ENCODE measurements around the gene APOF.
"Not testable (repeated sequence)": the region's sequence is repeated elsewhere in the genome, so short reads cannot be mapped to it uniquely, and the experiment has no call there.

Gene APOF

DNA sequence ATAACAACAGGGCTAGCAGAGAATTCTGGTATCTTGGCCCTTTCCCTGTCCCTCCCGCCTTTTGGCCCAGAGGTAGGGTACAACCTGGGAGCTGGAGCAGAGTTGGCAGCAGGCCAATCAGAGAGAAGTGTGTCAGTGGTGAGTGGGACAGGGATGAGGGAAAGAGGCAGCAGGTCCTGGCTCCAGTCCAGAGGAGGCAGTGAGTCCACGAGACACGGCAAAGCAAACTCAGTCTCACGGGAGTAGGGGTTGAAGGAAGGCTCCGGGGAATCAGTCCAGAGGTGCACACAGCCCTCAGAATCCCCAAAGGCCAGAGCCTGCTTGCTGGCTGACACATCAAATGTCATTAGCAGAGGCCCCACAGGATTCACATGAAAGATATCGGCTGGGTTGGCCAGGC lies 36.1 kb downstream of the APOF start:
- H3K9me3 ChIP-seq: no peaks in the 10 kb centered on the region
- H3K36me3 ChIP-seq: peaks cover 38 to 73% (median 66%) of the 10 kb centered on the region in 3 donors
- intact Hi-C loops (cut with DNase I; ENCODE audit: low total_unique reads): no loop called here
- no peaks in the 10 kb centered on the region for H3K27me3 ChIP-seq
- no peaks in the 10 kb centered on the region for H3K4me1 ChIP-seq
- H3K27ac ChIP-seq: no peak overlapping the region
- TF ChIP-seq, protein P1, sequence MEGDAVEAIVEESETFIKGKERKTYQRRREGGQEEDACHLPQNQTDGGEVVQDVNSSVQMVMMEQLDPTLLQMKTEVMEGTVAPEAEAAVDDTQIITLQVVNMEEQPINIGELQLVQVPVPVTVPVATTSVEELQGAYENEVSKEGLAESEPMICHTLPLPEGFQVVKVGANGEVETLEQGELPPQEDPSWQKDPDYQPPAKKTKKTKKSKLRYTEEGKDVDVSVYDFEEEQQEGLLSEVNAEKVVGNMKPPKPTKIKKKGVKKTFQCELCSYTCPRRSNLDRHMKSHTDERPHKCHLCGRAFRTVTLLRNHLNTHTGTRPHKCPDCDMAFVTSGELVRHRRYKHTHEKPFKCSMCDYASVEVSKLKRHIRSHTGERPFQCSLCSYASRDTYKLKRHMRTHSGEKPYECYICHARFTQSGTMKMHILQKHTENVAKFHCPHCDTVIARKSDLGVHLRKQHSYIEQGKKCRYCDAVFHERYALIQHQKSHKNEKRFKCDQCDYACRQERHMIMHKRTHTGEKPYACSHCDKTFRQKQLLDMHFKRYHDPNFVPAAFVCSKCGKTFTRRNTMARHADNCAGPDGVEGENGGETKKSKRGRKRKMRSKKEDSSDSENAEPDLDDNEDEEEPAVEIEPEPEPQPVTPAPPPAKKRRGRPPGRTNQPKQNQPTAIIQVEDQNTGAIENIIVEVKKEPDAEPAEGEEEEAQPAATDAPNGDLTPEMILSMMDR (IDR thresholded peaks at IDR 0.05): no peak
- H3K4me3 ChIP-seq: no peak overlapping the region
- DNase-seq: no peak

DNA sequence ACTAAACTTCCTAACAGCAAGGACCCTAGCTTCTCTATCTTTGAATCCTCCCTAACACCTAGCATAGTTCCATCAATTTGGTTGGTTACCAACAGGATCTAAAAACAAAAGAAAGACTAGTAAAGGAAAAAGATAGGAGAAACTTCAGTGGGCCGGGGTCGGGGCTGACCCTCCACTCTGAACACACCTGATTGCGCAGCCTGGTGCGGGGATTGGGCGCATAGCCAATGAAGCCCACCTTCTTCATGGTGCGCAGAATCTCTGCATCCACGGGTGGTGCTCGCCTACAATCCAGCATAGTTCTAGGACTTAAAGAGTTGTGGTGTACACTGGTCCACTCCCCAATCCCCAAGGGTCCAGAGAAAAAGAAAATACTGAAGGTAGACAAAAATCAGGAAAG lies 36.5 kb downstream of the APOF start:
- DNase-seq: no peak
- Histone ChIP-seq H3K36me3 (peaks cover 38 to 78% (median 66%) of the 10 kb centered on the region in 3 donors), H3K9me3 (no peaks in the 10 kb centered on the region), H3K27ac (no peak overlapping the region), H3K4me3 (no peak overlapping the region), H3K4me1 (no peaks in the 10 kb centered on the region), H3K27me3 (no peaks in the 10 kb centered on the region)
- TF ChIP-seq, protein P1 (IDR thresholded peaks at IDR 0.05): no peak
- intact Hi-C loops (cut with DNase I; ENCODE audit: low total_unique reads): no loop called here

DNA sequence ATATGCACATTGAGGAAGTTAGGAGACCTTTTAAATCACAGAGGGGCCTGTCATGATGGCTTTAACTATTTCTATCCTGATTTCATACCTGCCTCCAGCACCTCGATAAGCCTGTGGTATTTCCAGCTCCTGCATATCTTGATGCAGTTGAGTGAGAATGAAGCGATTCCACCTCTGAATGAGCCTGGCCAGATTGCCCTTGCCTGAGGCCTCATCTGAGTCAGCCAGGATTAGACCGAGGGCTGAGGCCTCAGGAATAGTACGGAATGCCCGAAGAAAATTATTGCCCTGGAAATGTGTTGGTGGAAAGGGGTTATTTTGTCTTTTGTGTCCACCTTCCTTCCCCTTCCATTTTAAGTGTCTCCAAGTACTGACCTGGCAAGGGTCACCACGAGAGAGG lies 38.5 kb downstream of the APOF start:
- TF ChIP-seq, protein P1 (IDR thresholded peaks at IDR 0.05): no peak
- Histone ChIP-seq H3K9me3 (no peaks in the 10 kb centered on the region), H3K27me3 (no peaks in the 10 kb centered on the region), H3K36me3 (peaks cover 38 to 96% (median 78%) of the 10 kb centered on the region in 3 donors), H3K27ac (no peak overlapping the region), H3K4me3 (no peak overlapping the region), H3K4me1 (no peaks in the 10 kb centered on the region)
- intact Hi-C loops (cut with DNase I; ENCODE audit: low total_unique reads): loop anchor here (5.0 kb wide), 1 partner anchor 143 kb away; the partner anchor contains the start of gene SPRYD4
- no peak for DNase-seq

GRCh38 chr12:56321610-56322009 lies 41.0 kb downstream of the APOF start:
- intact Hi-C loops (cut with DNase I; ENCODE audit: low total_unique reads): loop anchor here (5.0 kb wide), 1 partner anchor 146 kb away; the partner anchor contains the start of gene SPRYD4
- not testable (repeated sequence) for H3K4me1 ChIP-seq, H3K9me3 ChIP-seq, DNase-seq, H3K4me3 ChIP-seq, H3K27me3 ChIP-seq, H3K27ac ChIP-seq
- H3K36me3 ChIP-seq: peaks cover 31 to 91% (median 66%) of the 10 kb centered on the region in 3 donors

DNA sequence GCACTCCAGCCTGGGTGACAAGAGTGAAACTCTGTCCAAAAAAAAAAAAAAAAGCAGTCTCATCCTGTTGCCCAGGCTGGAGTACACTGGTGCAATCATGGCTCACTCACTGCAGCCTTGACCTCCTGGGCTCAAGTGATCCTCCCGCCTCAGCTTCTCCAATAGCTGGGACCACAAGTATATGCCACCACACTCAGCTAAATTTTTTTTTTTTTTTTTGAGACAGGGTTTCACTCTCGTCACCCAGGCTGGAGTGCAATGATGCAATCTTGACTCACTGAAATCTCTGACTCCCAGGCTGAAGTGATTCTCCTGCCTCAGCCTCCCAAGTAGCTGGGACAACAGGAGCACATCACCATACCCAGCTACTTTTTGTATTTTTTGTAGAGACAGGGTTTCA lies 41.6 kb downstream of the APOF start:
- Histone ChIP-seq H3K36me3 (peaks cover 31 to 85% (median 60%) of the 10 kb centered on the region in 3 donors), H3K27me3 (no peaks in the 10 kb centered on the region), H3K4me3 (no peak overlapping the region), H3K4me1 (peaks cover 0 to 7% (median 4%) of the 10 kb centered on the region in 4 donors), H3K9me3 (no peaks in the 10 kb centered on the region), H3K27ac (no peak overlapping the region)
- intact Hi-C loops (cut with DNase I; ENCODE audit: low total_unique reads): loop anchor here (5.0 kb wide), 1 partner anchor 146 kb away; the partner anchor contains the start of gene SPRYD4
- DNase-seq: no peak
- TF ChIP-seq, protein P1 (IDR thresholded peaks at IDR 0.05): no peak

GRCh38 chr12:56317675-56318074 lies 45.0 kb downstream of the APOF start:
- H3K4me3 ChIP-seq: no peak overlapping the region
- intact Hi-C loops (cut with DNase I; ENCODE audit: low total_unique reads): no loop called here
- TF ChIP-seq, protein P1 (IDR thresholded peaks at IDR 0.05): no peak
- peaks cover 0 to 17% (median 15%) of the 10 kb centered on the region in 4 donors for H3K4me1 ChIP-seq
- H3K27ac ChIP-seq: no peak overlapping the region
- DNase-seq: no peak
- H3K36me3 ChIP-seq: peaks cover 6 to 58% (median 28%) of the 10 kb centered on the region in 3 donors
- no peaks in the 10 kb centered on the region for H3K27me3 ChIP-seq
- no peaks in the 10 kb centered on the region for H3K9me3 ChIP-seq

Measured in tibial artery (tissue), 4 donors.